NCI-H2227 (cell line): ENCODE results near the gene NUDT22.
"Not testable (repeated sequence)": the region's sequence is repeated elsewhere in the genome, so short reads cannot be mapped to it uniquely, and the experiment has no call there.

Experiments used
- DNase-seq: peaks from one replicate; lab custom pipeline; 2025; ENCODE audit not compliant: unreplicated experiment; lab: John Stamatoyannopoulos, UW

The NUDT22 gene

DNA sequence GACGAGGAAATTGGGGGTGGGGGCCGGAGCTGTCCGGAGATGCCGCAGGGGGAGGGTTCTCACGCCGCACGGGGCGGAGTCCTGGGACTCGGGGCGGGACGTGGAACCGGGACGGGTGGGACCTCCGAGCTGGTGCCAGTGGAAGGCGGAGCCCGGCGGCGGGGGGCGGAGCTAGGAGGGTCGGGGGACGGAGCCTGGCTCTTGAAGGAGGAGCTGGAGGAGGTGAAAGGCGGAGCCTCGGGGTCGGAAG is 15.1 kb downstream of the NUDT22 start:
- DNase-seq: peak; percentile 99

DNA sequence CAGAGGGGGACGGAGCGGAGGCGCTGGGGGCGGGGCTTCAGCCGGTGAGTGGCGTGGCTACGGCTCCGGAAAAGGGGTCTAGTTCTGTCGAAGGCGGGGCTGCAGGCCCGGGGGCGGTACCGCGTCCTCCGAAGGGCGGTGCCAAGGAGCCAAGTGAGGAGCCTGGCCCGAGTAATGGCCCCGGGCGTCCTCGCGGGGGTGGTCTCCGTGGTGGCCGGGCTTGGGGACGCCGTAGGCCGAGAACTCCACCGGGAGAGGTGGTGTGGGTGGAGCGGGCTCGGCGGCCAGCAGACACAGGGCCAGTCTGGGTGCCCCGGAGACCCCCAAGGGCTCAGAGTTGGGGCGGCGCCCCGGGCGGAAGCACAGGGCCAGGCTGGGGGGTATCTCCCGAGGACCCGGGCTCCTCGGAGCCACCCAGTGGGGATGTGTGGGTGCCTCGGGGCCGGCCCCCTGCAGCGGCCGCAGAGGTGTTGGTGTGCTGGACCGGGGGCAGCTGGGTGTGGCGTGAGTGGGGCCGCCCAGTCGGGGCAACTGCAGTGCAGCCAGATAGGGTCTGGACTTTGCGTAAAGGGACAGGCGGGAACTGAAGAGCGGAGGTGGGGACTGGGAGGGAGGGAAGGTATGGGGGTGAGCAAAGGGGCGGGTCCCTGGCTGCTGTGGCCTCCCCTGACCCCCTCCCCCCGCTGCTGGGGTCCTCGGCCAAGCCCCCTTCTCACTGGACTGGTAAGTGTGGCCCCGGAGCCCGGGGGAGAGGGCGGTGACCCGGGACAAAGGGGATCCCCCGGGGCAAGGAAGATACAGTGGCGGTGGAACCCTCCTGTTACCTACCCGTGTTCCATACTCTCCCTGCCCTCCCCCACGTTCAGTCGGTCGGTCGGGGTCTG is 15.7 kb downstream of the NUDT22 start:
- peak; percentile 68 for DNase-seq

DNA sequence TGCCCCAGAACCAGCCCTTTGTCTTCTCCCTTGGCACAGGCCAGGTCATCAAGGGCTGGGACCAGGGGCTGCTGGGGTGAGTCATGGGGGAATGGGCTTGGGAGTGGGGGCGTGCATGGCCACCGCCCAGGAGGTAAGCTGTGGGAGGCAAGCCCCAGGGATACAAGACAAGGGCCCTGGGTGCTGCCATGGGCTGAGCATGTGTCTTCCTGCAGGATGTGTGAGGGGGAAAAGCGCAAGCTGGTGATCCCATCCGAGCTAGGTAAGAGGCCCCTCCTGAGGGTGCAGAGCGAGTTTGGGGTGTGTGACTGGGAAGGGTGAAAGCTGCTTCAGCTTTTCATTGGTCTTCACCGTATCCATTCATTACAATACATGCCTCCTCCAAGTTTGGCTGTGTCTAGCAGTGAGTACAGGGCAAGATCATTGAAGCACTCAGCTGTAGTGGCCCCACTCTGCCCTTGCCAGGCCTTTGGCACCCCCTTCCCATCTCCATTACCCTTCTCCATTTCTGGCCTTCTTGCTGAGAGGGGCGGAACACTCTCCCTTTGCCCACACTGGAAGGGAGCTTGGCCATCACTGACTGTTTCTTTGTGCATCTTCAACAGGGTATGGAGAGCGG is 17.3 kb downstream of the NUDT22 start:
- no peak for DNase-seq

DNA sequence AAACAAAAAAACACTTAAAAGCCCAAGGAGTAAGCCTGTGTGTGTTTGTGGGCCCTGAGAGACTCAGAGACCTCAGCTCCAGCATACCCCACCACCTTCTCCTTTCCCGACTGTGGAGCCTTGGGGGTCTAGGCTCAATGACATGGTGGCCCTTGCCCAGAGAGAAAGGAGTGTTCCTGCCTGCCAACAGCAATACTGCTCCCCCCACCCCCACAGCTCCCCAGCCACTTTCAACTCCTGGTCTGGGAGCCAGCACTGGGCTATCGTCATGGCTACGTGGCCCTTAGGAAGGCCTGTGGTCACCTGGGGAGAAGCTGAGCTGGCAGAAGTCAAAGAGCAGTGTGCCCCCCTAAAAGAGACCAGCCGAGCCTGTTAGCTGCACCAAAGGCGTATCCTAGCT is 18.0 kb downstream of the NUDT22 start:
- no peak for DNase-seq

DNA sequence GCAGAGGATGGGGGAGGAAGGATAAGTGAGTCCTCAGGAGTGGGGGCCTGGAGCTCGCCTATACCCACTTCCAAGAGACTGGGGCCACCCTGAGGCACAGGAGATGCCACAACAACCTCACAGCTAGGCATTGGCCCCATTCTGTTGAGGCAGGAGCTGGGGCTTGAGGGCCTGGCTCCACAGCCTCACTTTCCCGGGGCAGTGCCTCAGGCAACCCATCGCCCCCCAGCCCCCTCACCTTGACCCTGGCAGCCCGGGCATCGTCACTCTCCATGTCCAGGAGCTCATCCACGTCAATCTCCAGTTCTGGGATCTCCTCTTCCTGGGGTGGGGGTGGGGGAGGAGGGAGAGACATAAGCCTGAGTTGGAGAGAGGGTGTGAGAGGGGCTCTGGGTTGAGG is 18.9 kb downstream of the NUDT22 start:
- no peak for DNase-seq

DNA sequence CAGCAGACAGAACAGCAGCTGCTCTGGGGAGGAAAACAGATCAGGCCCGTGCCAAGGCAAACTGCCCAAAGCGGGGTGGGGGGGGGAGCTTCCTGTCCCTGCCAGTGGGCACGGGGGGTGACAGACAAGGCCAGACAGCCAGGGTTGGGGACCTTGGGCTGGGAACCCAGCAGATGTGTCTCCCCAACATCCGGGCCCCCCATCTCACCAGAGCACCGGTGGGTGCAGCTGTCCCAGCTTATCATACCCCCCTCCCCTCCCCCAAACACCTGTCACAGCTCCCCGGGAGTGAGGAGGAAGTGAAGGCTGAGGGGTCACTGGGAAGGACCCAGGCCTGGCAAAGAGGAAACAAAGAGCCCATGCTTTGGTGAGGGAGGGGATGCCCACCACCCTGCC is 19.3 kb downstream of the NUDT22 start:
- DNase-seq: no peak

DNA sequence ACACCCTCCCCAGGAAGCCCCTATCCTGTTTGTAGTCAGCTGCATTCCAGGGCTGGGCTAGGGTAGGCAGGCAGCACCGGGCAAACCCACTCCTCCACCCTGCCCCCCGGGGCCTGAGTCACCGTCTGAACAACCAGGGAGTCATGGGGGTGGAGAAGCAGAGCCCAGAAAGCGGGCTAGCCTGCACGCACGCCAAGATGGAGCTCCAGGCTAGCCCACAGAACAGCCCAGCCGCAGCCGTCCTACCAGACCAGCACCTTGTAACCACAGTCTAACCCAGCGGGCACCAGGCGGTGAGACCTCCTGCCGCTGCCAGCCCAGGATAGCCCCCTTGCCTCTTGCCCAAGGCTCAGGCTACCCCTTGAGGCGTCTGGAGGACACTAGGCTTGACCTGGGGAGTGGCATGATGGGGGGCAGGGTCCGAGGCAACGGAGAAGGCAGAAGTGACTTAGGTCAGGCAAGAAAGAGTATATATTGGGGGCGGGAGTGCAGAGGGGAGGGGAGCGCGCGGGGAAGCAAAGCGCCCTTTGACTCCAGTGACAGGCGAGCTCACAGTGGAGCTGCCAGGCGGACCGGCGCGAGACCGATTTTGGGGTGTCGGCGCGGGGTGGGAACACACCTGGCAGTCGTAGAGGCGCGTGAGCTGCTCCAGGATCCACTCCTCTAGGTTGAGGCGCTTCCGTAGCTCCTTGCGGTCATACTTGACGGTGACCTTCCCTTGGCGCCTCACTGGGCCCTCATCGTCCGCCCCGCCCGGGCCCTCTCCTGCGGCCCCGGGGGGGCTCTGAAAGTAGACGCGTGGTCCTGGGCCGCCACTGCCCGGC is 19.9 kb downstream of the NUDT22 start:
- peak; percentile 44 for DNase-seq

DNA sequence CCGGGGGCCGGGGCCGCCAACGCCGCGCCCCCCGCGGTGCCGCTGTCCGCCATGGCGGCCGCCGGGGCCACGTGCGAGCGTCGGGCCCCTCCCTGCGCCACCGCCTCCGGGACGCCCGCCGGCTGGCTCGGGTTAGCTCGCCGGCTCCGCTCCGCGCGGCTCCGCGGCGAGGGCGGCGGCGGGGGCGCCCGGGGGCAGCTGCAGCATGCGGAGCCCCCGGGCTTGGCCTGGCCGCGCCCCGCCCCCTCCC is 20.5 kb downstream of the NUDT22 start:
- not testable (repeated sequence) for DNase-seq

DNA sequence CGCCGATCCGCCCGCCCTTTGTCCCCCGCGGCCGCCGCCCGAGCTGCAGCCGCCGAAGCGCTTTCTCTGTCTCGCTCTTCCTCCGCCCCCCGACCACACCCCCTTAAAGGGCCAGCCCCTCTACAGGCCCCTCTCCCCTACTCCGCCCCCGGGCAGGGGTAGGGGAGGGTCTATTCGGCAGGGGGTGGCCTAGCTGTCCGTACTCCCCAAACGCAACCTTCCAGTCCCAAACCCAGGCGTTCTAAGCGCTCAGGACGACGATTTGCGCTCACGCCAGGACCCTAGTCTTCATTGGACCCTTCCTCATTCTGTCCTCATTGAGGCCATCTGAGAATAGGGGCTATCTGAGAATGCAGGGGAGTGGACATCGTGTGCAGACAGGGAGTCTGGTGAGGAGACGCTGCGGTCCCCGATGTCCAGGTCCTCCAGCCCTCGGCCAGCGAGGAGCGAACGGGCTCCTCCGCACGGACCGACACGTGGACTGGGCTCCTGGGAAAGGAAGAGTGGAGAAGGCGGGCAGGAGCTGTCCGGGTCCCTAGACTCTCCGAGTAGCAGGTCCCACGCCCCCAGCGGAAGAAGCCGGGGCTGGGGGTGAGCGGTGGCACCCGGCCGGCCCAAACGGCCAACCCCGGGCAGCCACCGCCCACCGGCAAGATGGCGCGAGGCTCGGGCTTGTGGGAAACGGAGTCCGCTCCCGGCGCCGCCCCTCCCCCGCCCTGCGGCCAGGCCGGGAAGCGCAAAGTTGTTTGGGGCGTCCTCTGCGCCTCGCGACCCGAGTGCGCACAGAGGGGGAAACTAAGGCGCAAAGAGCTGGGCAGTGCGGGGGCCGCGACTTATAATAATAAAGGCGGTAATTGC is 21.0 kb downstream of the NUDT22 start, which contains the start of gene PPP1R14B:
PPP1R14B (minus strand) TSS at position 73 of the 858 bp plus-strand sequence. CDS start 270 bp downstream, outside the sequence.
- peak; percentile 92 for DNase-seq

DNA sequence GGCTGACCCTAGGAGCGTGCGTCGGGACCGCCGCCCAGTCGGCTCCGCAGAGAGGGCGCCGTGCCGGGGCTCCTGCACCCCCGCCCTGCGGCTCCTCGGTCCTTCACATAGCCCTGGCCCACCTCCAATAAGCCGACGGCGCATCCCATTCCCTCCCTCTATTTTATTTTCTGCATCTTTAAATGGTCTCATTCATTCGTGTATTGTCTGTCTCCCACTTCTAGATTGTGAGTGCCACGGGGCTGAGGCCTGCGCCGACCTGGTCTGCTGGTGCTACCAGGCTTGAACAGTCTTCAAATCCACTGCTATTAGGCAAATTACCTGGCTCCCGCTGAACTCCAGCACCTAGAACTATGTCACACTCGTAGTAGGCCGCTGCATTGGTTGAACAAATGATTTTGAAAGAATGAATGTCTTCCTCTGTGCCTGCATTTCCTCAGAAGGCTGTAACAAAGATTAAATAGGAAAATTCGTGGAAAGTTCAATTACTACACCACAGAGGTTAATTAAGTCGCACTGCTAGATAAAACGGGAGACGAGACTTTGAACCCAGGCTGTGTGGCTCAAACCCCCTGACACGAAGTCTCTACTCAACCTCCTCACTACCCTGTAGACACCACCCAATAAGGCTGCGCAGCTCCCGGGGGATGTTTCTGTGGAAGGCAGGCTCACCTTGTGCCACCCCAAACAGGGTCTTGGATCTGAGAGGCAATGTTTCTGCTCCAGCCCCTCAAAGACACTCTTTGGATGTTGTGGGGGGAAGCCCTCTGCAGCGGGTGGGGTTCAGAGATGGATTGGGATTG is 21.9 kb downstream of the NUDT22 start:
- peak; percentile 73 for DNase-seq

DNA sequence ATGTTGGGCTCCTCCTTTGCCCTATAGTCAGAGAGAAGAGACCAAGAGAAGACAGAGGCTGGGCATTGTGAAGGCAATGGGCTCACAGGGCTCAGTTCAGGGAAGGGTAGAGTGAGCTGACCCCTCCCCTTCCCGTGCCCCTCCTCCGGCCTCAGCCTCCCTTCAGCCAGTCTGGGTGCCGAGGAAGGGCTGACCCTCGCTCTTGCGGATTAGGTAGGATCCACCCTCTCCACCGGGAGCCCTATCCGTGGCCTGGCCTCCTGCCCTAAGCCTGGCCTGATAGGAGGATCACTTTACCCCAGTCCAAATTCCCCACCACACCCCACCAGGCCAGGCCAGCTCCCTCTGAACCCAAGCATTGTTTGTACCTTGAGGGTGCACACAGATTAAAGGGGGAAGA is 22.5 kb downstream of the NUDT22 start:
- DNase-seq: no peak

DNA sequence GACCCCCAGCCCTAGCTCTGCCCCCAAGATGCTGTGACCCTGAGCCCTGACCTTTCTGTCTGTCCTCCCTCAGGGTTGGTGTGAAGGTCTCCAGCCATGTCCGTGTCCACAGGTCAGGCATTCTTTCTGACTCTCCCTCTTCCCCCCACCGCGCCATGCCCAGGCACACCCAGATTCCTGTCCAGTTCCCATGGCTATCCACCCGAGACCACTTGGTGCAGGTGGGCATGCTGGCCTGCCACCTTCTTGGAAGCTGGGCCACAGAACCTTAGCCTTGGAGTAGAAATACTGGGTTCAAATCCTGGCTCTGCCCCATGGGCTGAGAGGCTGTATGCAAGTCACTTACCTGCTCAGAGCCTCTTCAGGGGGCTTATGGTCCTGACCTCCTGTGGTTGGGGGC is 23.0 kb downstream of the NUDT22 start:
- DNase-seq: no peak

DNA sequence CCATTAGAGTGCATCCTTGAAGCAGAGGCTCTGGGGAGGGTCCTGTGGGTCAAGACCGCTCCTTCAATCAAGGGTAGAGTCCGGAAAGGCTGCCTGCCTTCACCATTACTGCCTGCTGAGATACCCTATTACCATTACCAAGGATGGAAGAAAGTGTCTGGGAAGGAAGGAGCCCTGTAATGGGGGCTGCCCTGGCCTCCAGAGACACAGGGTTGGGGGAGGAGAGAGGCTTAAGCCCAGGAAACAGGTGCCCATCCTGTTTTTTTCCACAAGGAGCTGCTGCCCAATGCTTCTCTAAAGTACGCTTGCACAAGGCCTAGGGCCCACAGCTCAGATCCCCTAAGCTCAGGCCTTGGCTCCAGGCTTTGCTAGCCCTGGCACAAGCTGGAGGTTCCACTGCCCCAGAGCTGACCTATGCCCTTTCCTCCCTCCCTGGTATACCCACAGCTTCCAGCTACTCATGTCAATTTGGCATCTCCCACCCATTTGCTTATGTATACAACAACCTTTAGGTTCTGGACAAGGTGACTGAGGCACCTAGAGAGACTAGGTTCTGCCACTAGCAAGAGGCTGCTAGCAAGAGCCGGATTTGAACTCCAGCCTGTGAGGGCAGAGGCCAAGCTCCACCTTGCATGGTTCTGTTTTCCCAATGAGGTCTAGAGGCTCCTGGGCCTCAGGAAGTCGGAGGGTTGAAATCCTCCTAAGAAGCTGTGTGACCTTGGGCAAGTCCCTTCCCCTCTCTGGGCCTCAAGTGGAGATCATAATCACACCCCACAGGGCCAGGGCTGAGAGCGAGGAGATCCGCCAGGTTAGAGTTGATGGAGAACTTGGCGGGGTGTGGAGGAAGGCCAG is 23.7 kb downstream of the NUDT22 start:
- peak; percentile 70 for DNase-seq

DNA sequence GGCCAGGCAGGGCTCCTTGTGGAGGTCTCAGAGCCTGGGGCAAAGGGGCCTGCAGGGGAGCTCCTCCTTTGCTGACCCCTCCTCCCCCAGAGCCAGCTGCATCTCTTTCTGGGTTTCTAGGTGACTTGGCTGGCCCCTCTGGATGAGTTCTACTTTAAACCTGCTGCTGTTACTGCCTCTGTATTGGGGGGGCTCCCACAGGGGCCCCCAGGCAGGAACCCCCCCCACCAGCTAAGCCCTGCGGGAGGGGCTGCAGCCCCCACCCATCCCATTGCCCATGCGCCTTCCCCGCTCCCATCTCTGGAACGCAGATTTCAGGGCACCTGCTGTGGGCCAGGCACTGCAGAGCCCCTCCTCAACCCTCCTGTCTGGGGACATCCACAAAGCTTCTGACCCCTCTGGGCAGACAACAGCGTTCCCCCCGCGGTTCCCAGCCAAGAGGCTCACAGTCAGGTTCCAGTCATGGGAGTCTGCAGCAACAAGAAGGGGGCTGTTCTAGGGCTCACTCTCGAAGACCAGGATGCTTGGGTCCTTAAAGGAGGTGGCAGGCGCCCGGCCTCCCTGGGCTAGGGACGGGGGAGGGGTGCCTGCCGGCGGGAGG is 24.4 kb downstream of the NUDT22 start:
- DNase-seq: peak; percentile 67

DNA sequence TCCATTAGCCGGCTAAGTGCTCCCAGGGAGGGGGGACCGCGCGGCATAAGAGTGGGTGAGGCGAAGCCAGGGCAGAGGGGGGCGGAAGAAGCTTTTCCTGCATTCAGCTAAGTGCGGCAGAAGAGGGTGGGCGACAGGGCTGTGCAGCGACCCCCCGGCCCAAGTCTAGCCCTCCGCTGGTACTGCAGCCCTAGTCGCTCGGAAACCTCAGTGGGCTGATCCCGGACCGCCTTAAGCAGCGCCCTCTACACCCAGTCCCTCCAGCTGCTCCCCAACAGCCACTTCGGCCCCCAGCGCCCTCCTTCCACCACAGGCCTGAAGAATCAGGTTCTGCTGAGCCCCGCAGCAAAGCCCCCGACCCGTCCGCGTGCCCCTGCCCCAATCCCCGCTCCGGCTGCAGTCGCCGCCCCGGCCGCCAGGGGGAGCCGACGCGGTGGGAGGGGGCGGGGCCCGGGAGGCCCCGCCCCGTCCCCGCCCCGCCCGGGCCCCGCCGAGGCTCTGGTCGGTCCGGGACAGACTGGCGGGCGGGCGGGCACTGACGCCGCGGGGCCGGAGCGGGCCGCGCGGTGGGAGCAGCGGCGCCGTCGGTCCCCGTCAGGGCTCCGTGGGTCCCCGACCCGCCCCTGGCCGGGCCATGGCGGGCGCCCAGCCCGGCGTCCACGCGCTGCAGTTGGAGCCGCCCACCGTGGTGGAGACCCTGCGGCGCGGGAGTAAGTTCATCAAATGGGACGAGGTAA is 25.1 kb downstream of the NUDT22 start, which contains the start of gene PLCB3:
PLCB3 (plus strand) TSS at position 515 of the 737 bp plus-strand sequence; CDS start at position 635, 120 bp downstream.
- peak; percentile 82 for DNase-seq

DNA sequence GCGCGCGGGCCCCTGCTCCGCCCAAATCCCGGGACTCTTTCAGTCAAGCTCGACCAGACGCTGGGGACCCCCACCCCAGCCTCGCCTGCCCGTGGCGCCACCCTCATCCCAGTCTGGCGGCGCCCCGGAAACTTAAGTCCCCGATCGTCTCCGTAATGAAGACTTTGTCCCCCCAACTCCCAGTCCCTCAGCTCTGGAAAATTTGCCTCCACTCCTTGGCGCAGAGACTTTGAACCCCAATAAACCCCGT is 25.6 kb downstream of the NUDT22 start:
- DNase-seq: no peak

DNA sequence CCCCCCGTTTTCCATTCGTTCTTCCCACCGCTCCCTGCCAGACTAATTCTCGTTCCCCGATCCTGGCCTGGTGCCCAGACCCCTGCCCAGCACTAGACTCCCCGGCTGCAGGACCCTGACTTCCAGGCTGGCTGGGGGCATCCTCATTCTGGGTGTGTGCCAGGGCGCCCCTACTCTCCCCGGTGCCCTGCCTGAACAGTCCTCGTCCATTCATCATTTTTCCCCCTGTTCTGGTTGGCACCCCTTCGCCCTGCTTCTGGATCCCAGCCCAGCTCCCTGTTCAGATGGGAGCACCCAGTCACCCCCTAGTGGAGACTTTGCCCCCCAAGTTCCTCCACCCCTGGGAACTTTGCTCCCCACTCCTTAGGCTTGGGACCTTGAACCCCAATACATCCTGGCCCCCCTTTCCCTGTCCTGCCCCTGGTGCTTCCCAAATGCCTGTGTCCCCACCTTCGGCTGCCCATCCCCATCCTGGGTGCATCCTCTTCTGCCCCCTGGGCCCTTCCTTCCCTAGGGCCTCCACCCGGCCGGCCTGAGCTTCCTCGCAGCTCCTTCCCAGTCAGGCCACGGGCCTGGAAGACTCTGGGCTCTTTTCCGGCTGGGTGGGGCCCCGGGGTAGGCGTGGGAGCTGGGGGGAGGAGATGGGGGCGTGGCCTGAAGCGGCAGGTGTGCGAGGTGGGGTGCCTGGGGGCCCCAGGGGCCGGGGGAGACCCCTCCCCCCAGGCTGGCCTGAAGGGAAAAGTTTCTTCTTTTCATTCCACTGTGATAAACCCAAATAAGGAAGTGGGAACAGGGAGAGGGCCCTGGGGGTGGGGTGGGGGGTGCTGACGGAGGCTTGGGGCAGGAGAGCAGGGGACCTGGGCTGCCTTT is 26.2 kb downstream of the NUDT22 start:
- peak; percentile 43 for DNase-seq

DNA sequence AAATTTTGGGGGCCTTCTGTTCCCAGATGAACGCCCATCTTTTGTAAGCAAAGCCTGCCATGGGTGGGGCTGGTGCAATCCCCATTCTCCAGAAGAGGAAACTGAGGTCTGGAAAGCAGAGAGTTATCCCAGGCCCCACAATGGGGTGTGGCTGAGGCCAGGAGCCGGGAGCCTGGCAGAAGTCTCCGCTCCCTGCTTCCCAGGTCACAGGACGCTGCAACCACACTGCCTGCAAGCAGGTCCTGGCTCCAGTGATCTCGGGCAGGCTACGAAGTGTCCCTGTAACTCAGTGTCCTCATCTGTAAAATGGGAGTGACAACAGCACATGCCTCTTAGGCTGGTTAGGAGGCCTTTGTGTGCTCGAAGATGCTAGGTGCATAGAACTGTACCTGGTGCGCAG is 27.0 kb downstream of the NUDT22 start:
- no peak for DNase-seq
